IPS-20b (cell line): ENCODE measurements around the gene SHISA9.

Experiments used
- H3K27ac ChIP-seq: one replicate; pipeline ENCODE4 v1.5.1; 2013; ENCODE audit warnings: low read length
- H3K27me3 ChIP-seq: 2 replicates; pipeline ENCODE4 v1.6.1; 2013; ENCODE audit warnings: mild to moderate bottlenecking, low read length, inconsistent platforms; ENCODE audit not compliant: insufficient read depth
- H3K36me3 ChIP-seq: 2 replicates; pipeline ENCODE4 v1.6.1; 2013; ENCODE audit warnings: low read depth, mild to moderate bottlenecking, inconsistent platforms, low read length, moderate library complexity; ENCODE audit not compliant: insufficient read depth
- H3K4me1 ChIP-seq: 2 replicates; pipeline ENCODE4 v1.6.1; 2013; ENCODE audit warnings: mild to moderate bottlenecking, control low read depth, inconsistent platforms, low read length, moderate library complexity; ENCODE audit not compliant: insufficient read depth
- H3K4me3 ChIP-seq: 2 replicates; pipeline ENCODE4 v1.5.1; 2013; ENCODE audit warnings: mild to moderate bottlenecking, low read length, inconsistent platforms
- H3K9ac ChIP-seq: 2 replicates; pipeline ENCODE4 v1.6.1; 2013; ENCODE audit warnings: low read depth, mild to moderate bottlenecking, inconsistent platforms, low read length, moderate library complexity
- H3K9me3 ChIP-seq: 2 replicates; pipeline ENCODE4 v1.6.1; 2013; ENCODE audit warnings: mild to moderate bottlenecking, low read depth, low read length, inconsistent platforms; ENCODE audit not compliant: insufficient read depth

Gene SHISA9

DNA sequence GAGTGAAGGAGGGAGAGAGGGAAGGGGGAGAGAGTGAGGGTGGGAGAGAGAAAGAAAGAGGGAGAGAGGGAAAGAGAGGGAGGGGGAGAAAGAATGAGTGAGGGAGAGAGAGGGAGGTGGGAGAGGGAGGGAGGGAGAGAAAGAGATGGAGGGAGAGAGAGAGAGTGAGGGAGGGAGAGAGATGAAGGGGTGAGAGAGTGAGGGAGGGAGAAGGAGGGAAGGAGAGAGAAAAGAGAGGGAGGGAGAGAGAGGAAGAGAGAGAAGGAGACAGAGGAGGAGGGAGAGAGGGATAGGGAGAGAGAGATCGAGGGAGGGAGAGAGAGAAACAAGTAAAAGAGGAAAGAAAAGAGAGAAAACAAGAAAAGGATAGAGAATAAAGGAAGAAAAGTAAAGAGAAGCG lies 225.7 kb downstream of the SHISA9 start:
- no peaks in the 10 kb centered on the region for H3K36me3 ChIP-seq
- H3K9ac ChIP-seq = no peak overlapping the region
- H3K27me3 ChIP-seq = no peaks in the 10 kb centered on the region
- H3K27ac ChIP-seq = no peak overlapping the region
- H3K9me3 ChIP-seq = peaks cover 9% of the 10 kb centered on the region; the same call in 1 of the 2 replicates
- H3K4me1 ChIP-seq = peaks cover 5% of the 10 kb centered on the region; the same call in 1 of the 2 replicates
- no peak overlapping the region for H3K4me3 ChIP-seq

DNA sequence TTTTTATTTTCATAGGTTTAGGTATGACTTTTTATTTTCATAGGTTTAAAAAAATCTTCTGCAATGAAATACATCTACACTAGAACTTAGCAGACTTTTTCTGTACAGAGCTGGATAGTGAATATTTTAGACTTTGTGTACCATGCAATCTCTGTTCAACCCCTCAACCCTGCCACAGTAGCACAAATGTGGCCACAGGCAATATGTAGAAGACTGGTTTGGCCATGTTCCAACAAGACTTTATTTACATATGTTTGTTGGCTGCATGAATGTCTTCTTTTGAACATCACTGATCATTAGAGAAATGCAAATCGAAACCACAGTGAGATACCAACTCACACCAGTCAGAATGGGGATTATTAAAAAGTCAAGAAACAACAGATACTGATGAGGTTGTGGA lies 229.2 kb downstream of the SHISA9 start:
- H3K9ac ChIP-seq = no peak overlapping the region
- H3K4me1 ChIP-seq = peaks cover 3% of the 10 kb centered on the region; the same call in 1 of the 2 replicates
- H3K27me3 ChIP-seq = no peaks in the 10 kb centered on the region
- H3K36me3 ChIP-seq = no peaks in the 10 kb centered on the region
- H3K4me3 ChIP-seq = no peak overlapping the region
- no peak overlapping the region for H3K27ac ChIP-seq
- H3K9me3 ChIP-seq = no peaks in the 10 kb centered on the region

DNA sequence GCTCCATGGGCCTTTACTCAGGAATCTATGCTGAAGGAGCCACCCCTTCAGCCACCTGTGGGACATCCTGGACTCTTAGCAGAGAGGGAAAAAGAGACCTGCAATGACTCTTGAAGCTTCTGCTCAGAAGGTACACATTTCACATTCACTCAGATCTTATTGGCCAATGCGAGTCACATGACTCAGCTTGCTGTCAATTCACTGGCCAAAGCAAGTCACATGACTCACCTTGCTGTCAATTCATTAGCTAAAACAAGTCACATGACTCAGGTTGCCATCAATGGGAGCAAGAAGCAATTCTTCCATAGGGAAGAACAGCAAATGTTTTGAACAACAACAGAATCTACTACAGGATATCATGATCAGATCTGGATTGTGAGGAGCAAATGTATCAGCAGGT lies 233.4 kb downstream of the SHISA9 start:
- Histone ChIP-seq H3K27ac (no peak overlapping the region), H3K4me1 (0 out of 2 replicates have a peak, but pooled peaks cover 3% of the 10 kb centered on the region), H3K36me3 (no peaks in the 10 kb centered on the region), H3K9me3 (no peaks in the 10 kb centered on the region), H3K9ac (no peak overlapping the region), H3K4me3 (no peak overlapping the region), H3K27me3 (no peaks in the 10 kb centered on the region)

DNA sequence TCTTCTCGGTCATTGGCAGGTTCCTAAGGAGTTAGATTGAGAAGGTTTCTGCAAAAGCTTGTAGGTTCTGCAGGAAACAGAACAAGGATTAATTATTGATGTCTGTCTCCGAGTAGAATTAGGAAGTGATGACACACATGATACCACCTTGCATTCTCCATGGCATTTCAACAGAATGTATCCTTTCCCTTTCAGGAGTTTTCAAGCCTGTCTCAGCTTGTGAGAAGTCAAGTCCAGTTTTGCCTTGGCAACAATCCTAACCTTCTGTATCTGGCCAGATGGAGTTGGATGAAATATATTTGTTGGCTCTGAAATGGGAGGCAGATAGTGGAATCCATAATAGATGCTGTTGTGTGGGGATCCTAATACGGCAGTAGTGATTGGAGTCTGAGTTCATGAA lies 235.5 kb downstream of the SHISA9 start:
- Histone ChIP-seq H3K27me3 (no peaks in the 10 kb centered on the region), H3K27ac (no peak overlapping the region), H3K4me3 (no peak overlapping the region), H3K9ac (no peak overlapping the region), H3K9me3 (no peaks in the 10 kb centered on the region), H3K36me3 (no peaks in the 10 kb centered on the region), H3K4me1 (no peaks in the 10 kb centered on the region)

DNA sequence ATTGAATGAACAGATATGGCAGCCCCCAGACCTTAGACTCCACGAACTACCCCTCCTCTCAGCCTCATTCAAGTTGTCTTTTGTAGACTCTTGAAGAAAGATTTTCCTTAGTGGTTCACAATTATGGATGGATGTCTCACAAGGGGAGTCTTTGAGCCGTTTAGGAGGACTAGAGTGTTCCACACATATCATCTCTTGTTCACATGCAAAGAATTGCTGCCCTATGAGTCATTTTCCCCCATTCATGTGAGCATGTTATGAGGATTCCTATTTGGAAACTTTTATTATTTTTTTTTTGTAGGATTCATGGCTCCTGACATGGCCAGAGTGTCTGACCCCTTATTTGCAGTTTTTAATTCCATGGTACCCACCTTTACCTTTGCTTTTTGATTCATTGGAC lies 237.1 kb downstream of the SHISA9 start:
- no peak overlapping the region for H3K4me3 ChIP-seq
- H3K27ac ChIP-seq = no peak overlapping the region
- H3K9ac ChIP-seq = no peak overlapping the region
- H3K9me3 ChIP-seq = no peaks in the 10 kb centered on the region
- no peaks in the 10 kb centered on the region for H3K36me3 ChIP-seq
- H3K4me1 ChIP-seq = no peaks in the 10 kb centered on the region
- no peaks in the 10 kb centered on the region for H3K27me3 ChIP-seq

DNA sequence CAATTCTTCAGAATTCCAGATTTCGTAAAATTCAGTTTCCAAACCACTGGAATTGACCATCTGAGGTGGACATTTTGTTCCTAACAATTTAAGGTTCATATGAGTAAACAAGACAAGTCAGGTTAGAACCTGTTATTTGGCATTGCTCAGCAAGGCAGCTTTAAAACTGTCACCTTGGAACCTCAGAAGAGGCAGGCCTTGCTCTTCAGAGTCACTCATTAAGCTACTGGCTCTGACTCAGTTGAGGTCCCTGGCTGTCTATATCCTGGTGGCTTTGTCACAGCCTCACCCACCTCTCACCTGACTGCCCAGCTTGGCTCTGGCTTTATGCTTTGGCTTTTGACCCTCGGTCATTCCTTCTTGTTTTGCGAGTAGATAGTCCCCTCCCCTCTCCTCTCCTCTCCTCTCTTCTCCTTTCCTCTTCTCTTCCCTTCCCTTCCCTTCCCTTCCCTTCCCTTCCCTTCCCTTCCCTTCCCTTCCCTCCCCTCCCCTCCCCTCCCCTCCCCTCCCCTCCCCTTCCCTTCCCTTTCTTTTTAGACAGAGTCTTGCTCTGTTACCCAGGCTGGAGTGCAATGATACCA lies 238.4 kb downstream of the SHISA9 start:
- H3K27me3 ChIP-seq = no peaks in the 10 kb centered on the region
- no peak overlapping the region for H3K9ac ChIP-seq
- H3K4me1 ChIP-seq = no peaks in the 10 kb centered on the region
- no peak overlapping the region for H3K27ac ChIP-seq
- no peak overlapping the region for H3K4me3 ChIP-seq
- H3K36me3 ChIP-seq = no peaks in the 10 kb centered on the region
- no peaks in the 10 kb centered on the region for H3K9me3 ChIP-seq

DNA sequence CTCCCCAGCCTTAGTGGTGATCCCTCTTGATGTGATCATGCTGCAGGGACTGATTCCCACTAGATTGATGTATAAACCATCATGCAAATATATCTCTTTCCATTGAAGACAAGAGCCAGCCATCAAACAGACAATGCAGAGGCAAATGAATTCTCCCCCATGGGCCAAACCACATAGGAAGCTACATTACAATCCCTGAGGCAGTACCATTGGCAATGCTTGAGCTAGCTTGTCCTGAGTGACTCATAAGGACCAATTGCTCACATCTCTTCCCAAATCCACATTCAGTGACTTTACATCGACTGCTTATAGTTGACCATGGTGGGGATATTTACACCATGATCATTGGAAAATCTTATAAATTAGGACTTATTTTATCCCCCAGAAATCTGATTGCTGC lies 242.2 kb downstream of the SHISA9 start:
- H3K27ac ChIP-seq = no peak overlapping the region
- H3K9me3 ChIP-seq = no peaks in the 10 kb centered on the region
- no peak overlapping the region for H3K4me3 ChIP-seq
- H3K36me3 ChIP-seq = no peaks in the 10 kb centered on the region
- no peaks in the 10 kb centered on the region for H3K4me1 ChIP-seq
- no peak overlapping the region for H3K9ac ChIP-seq
- H3K27me3 ChIP-seq = no peaks in the 10 kb centered on the region

DNA sequence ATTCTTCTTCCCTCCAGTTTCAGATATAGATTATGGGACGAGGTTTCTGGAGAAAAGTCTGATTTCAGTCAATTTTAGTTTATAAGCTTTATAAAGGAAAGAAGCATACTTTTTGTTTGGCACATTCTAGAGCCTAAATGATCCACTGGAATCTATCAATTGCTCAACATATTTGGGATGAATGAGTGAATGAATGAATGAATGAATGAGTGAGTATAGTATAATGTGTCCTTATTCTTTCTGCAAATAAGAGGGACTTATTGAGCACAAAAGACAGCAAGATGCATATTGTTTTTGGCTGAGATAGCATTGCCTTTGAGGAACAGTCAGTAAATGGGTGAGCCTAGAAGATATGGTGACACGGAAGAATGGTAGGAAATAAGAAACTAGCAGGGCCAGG lies 245.4 kb downstream of the SHISA9 start:
- no peak overlapping the region for H3K9ac ChIP-seq
- no peaks in the 10 kb centered on the region for H3K27me3 ChIP-seq
- H3K4me3 ChIP-seq = no peak overlapping the region
- H3K36me3 ChIP-seq = no peaks in the 10 kb centered on the region
- H3K9me3 ChIP-seq = no peaks in the 10 kb centered on the region
- no peak overlapping the region for H3K27ac ChIP-seq
- H3K4me1 ChIP-seq = peaks cover 7% of the 10 kb centered on the region

DNA sequence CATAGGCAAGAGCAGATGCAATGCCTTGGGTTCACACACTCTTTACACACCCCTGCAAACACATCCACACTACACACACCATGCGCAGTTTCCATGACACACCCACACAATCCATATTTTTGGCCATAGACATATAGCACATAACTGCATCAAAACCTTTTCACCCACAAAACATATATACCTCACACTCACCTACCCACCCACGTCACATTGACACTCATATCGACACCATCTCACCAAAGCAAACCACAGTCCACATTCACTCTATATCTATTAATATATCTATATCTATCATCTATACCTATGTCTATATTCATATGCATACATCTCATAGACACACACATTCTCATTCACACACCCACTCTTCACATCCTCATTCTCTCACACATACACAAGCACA lies 246.9 kb downstream of the SHISA9 start:
- no peaks in the 10 kb centered on the region for H3K27me3 ChIP-seq
- no peak overlapping the region for H3K9ac ChIP-seq
- no peak overlapping the region for H3K27ac ChIP-seq
- H3K9me3 ChIP-seq = no peaks in the 10 kb centered on the region
- H3K36me3 ChIP-seq = no peaks in the 10 kb centered on the region
- peaks cover 8% of the 10 kb centered on the region for H3K4me1 ChIP-seq
- H3K4me3 ChIP-seq = no peak overlapping the region

DNA sequence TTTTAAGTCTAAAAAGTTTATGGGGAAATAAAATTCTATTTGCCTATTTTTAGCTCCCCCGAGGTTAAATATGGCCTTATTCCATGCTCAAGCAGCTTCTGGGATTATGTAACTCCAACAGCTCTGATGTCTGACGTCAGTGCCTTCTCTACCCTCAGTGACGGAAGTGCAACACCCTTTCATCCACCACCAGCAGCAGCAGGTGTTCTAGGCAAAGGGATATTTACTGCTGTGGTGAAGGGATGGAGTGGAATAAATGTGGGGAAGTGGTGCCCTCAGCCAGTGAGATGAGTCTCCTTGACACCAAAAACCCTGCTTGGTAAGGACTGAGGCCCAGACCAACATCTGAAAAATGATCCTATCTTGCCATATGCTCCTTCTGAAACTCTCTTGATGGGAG lies 247.4 kb downstream of the SHISA9 start:
- H3K36me3 ChIP-seq = no peaks in the 10 kb centered on the region
- peaks cover 13% of the 10 kb centered on the region for H3K4me1 ChIP-seq
- H3K9ac ChIP-seq = no peak overlapping the region
- H3K4me3 ChIP-seq = no peak overlapping the region
- no peaks in the 10 kb centered on the region for H3K27me3 ChIP-seq
- H3K9me3 ChIP-seq = no peaks in the 10 kb centered on the region
- H3K27ac ChIP-seq = no peak overlapping the region

DNA sequence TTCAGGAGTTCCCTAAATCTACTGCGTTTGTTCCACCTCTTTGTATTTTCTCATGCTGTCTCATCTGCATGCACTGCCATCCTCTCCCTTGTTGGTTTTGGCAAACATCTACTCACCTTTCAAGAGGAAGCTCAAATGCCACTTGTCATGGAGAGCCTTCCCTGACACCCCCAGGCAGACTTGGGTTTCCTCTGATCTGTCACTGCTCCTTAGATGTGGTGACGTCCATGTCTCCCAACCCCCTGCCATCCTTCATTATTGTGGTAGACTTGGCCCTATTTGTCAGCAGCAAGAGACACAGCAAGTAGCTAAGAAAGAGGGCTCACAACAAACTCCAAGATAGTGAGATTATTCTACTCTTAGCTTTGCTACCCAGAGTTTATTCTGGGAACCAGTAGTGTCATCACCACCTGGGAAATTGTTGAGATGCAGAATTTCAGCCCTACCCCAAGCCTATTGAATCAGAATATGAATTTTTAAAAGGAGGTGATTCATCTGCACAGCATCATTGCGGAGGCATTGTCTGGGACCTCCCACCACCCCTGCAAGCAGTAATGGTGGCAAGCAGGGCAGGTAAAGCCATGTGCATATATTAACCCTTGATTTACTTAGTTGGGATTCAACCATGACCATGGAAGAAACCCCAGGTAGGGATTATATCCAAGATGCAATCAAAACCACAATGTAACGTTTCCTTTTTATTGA lies 248.9 kb downstream of the SHISA9 start:
- Histone ChIP-seq H3K4me3 (no peak overlapping the region), H3K9me3 (no peaks in the 10 kb centered on the region), H3K36me3 (no peaks in the 10 kb centered on the region), H3K27me3 (no peaks in the 10 kb centered on the region), H3K9ac (no peak overlapping the region), H3K4me1 (peaks cover 25% of the 10 kb centered on the region), H3K27ac (no peak overlapping the region)

DNA sequence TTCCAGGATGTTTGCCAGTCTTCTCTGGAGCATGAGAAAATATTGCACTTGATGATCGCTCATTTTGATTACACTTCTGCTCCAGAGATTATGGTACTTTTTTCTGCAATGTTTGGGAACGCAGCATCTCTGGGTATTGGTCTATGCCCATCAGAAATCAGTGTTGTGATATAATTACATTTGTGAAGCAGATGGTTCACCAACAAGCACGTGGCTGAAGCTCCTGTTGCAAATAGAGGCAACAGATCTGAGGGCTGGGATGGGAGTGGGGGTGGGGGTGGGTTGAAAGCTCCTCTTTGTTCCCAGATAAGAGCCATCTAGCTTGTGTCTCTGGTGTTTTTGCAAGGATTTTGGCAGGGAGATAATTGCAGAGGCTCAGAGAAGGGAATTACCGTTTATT lies 252.3 kb downstream of the SHISA9 start:
- Histone ChIP-seq H3K27ac (no peak overlapping the region), H3K9me3 (no peaks in the 10 kb centered on the region), H3K27me3 (no peaks in the 10 kb centered on the region), H3K4me1 (peaks cover 46% of the 10 kb centered on the region), H3K9ac (no peak overlapping the region), H3K4me3 (no peak overlapping the region), H3K36me3 (no peaks in the 10 kb centered on the region)
